Colonic mucosa (tissue), 4 donors: ENCODE results near the gene TRMT2A. TPM values are rescaled to one million over a fixed set of nuclear protein-coding genes. Genes with fewer than 3 reads are reported as not detected.

Experiments used
- DNase-seq: peaks from one replicate; pipeline ENCODE4 v3.0.0-alpha.2; 2020
- H3K27ac ChIP-seq: fragments of 200-600 bp; one replicate; pipeline ENCODE4 v1.8.0; 2021
- H3K27me3 ChIP-seq: fragments of 200-600 bp; one replicate; pipeline ENCODE4 v1.8.0; 2021
- H3K36me3 ChIP-seq: fragments of 200-600 bp; one replicate; pipeline ENCODE4 v1.8.0; 2021
- H3K4me1 ChIP-seq: fragments of 200-600 bp; one replicate; pipeline ENCODE4 v1.8.0; 2021; ENCODE audit warnings: mild to moderate bottlenecking
- H3K4me3 ChIP-seq: fragments of 200-600 bp; one replicate; pipeline ENCODE4 v1.8.0; 2021
- H3K9ac ChIP-seq, 2 donors: one replicate each; pipeline ENCODE4 v1.7.0; 2013; ENCODE audit warnings: control low read depth in 2 of 2, low read depth in 2 of 2, low read length in 2 of 2
- H3K9me3 ChIP-seq: fragments of 200-600 bp; one replicate; pipeline ENCODE4 v1.8.0; 2021
- intact Hi-C: fragments of 100-400 bp; cut with DNase I; formaldehyde crosslinking; loops from one replicate; pipeline ENCODE4 v1.14.1; 2022
- total RNA-seq, 2 donors: library from RNA; stranded (reverse); fragmentation: NEBNext Ultra II Directional in 1 of 2; extraction: Animal tissue kit (Norgen Biotek cat#: 25700) in 1 of 2; gene quantifications; one replicate each; pipeline ENCODE4 v1.2.1, GENCODE V29; 2021
- TF ChIP-seq, protein P1 (sequence below): fragments of 200-600 bp; IDR thresholded peaks from one replicate; pipeline ENCODE4 v1.8.0; 2022; ENCODE audit warnings: antibody characterized with exemption, mild to moderate bottlenecking
- donor health status: healthy.
- donor health status: DM: no; HTN: no; CAD: no.
- donor health status: DM: no; HTN: no; CAD: no.

TRMT2A gene
- total RNA-seq, 2 donors from 2014 or later, result 31.9 to 63.6 TPM

GRCh38 chr22:20080445-20080775 is 36.6 kb downstream of the TRMT2A start:
- H3K9ac ChIP-seq, result peak overlapping the region; percentile 61 to 76
- no peaks in the 10 kb centered on the region for H3K36me3 ChIP-seq
- H3K4me3 ChIP-seq, result peak overlapping the region; percentile 87
- H3K4me1 ChIP-seq, result peaks cover 5% of the 10 kb centered on the region
- peak overlapping the region; percentile 91 for H3K27ac ChIP-seq
- intact Hi-C loops, result loop anchor here (5.0 kb wide), 1 partner anchor 37 kb away; the partner anchor contains the start of genes RANBP1 and TRMT2A
- H3K27me3 ChIP-seq, result no peaks in the 10 kb centered on the region
- DNase-seq, result peak; percentile 68
- no peaks in the 10 kb centered on the region for H3K9me3 ChIP-seq
- TF ChIP-seq, protein P1, sequence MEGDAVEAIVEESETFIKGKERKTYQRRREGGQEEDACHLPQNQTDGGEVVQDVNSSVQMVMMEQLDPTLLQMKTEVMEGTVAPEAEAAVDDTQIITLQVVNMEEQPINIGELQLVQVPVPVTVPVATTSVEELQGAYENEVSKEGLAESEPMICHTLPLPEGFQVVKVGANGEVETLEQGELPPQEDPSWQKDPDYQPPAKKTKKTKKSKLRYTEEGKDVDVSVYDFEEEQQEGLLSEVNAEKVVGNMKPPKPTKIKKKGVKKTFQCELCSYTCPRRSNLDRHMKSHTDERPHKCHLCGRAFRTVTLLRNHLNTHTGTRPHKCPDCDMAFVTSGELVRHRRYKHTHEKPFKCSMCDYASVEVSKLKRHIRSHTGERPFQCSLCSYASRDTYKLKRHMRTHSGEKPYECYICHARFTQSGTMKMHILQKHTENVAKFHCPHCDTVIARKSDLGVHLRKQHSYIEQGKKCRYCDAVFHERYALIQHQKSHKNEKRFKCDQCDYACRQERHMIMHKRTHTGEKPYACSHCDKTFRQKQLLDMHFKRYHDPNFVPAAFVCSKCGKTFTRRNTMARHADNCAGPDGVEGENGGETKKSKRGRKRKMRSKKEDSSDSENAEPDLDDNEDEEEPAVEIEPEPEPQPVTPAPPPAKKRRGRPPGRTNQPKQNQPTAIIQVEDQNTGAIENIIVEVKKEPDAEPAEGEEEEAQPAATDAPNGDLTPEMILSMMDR, result no peak

DNA sequence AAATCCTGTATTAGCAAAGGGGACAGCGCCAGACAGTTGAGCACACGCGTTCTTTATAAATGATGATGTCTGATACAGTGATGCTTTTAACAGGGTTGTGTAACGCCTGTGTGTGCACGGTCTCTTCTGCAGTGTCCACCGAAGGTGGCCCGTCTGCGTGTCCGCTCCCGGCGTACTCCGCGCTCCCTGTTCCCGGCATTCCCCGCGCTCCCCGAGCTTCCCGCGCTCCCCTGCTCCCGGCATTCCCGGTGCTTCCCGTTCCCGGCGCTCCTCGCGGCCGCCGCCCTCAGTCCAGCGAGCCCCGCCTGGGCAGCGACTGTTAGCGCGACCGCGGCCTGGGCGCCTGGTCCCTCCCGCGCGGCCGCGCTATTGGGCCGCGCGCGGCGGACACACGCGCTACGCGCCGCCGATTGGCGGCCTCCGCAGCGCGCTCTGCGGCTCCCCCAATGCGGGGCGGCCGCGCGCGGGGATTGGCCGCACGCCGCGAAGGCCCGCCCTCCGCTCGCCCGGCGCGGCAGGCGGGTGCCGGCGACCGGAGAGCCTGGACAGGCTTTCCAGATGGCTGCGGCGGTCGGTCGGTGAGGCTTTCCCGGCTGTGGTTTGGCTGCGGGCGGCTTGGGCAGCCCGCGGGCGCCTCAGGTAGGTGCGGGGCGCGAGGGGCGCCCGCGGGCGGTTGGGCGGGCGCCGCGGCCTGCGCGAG is 37.1 kb downstream of the TRMT2A start, which contains the start of gene DGCR8:
Gene DGCR8, plus strand, starts transcription at position 497 of the 700 bp plus-strand sequence. CDS start 5,723 bp downstream, outside the sequence.
- Histone ChIP-seq H3K4me1 (peaks cover 5% of the 10 kb centered on the region), H3K9me3 (no peaks in the 10 kb centered on the region), H3K27ac (peak within 1 kb of the TSS; percentile 91), H3K9ac (peak within 1 kb of the TSS; percentile 61 to 76), H3K4me3 (peak within 1 kb of the TSS; percentile 87), H3K27me3 (no peaks in the 10 kb centered on the region), H3K36me3 (no peaks in the 10 kb centered on the region)
- intact Hi-C loops, result loop anchor here (5.0 kb wide), 1 partner anchor 37 kb away; the partner anchor contains the start of genes RANBP1 and TRMT2A
- DNase-seq, result peak; percentile 96
- TF ChIP-seq, protein P1, result no peak

- Histone ChIP-seq H3K4me1 (no peaks in the 10 kb centered on the region), H3K9ac (no peak overlapping the region), H3K9me3 (no peaks in the 10 kb centered on the region), H3K27me3 (no peaks in the 10 kb centered on the region), H3K27ac (no peak overlapping the region), H3K4me3 (no peak overlapping the region), H3K36me3 (no peaks in the 10 kb centered on the region)
- TF ChIP-seq, protein P1, result no peak
- no peak for DNase-seq
- intact Hi-C loops, result no loop called here
Observed at GRCh38 chr22:20076627-20077172, 40.3 kb downstream of the TRMT2A start.

GRCh38 chr22:20071524-20071972 is 45.5 kb downstream of the TRMT2A start:
- no peak overlapping the region for H3K4me3 ChIP-seq
- H3K27me3 ChIP-seq, result no peaks in the 10 kb centered on the region
- TF ChIP-seq, protein P1, result no peak
- H3K9me3 ChIP-seq, result no peaks in the 10 kb centered on the region
- H3K27ac ChIP-seq, result no peak overlapping the region
- no peaks in the 10 kb centered on the region for H3K36me3 ChIP-seq
- no peak overlapping the region for H3K9ac ChIP-seq
- intact Hi-C loops, result no loop called here
- DNase-seq, result no peak
- no peaks in the 10 kb centered on the region for H3K4me1 ChIP-seq

- DNase-seq, result no peak
- Histone ChIP-seq H3K27me3 (no peaks in the 10 kb centered on the region), H3K9ac (no peak overlapping the region), H3K27ac (no peak overlapping the region), H3K9me3 (no peaks in the 10 kb centered on the region), H3K4me3 (no peak overlapping the region), H3K4me1 (no peaks in the 10 kb centered on the region), H3K36me3 (no peaks in the 10 kb centered on the region)
- TF ChIP-seq, protein P1, result no peak
- intact Hi-C loops, result no loop called here
Observed at GRCh38 chr22:20069331-20070042, 47.5 kb downstream of the TRMT2A start.
